GM12873 (cell line): ENCODE results near the gene DNM1.

Experiments used
- CTCF ChIP-seq: IDR thresholded peaks from 2 replicates; pipeline ENCODE4 v1.5.1; 2012; ENCODE audit warnings: low read depth, mild to moderate bottlenecking, moderate library complexity, low read length, control low read depth; ENCODE audit not compliant: insufficient read depth; ENCODE audit errors: missing control alignments

The DNM1 gene

GRCh38 chr9:128206916-128207910 is 4.0 kb downstream of the DNM1 start:
- TF ChIP-seq CTCF = no peak

- no peak for TF ChIP-seq CTCF
These were observed 5.2 kb downstream of the DNM1 start for GRCh38 chr9:128208386-128208785.

GRCh38 chr9:128208946-128209669 is 5.9 kb downstream of the DNM1 start:
- no peak for TF ChIP-seq CTCF

GRCh38 chr9:128211186-128211980 is 8.2 kb downstream of the DNM1 start:
- TF ChIP-seq CTCF = no peak

GRCh38 chr9:128211981-128212281 is 8.8 kb downstream of the DNM1 start:
- no peak for TF ChIP-seq CTCF

GRCh38 chr9:128213746-128214497 is 10.7 kb downstream of the DNM1 start:
- no peak for TF ChIP-seq CTCF
